Stimulated activated CD4-positive, alpha-beta T cell treated with anti-CD3 and anti-CD28 coated beads, Interleukin-1b, Interleukin-23, amount 100 ng/mL, for 1 hour (primary cell): ENCODE data around the gene PIM1.
"Not testable (repeated sequence)": the region's sequence is repeated elsewhere in the genome, so short reads cannot be mapped to it uniquely, and the experiment has no call there.

Experiments used
- DNase-seq, 2 donors: peaks; one replicate each; pipeline ENCODE4 v3.0.0-alpha.2; 2020; ENCODE audit warnings: low read depth in 2 of 2

Gene PIM1

GRCh38 chr6:37188962-37189510, 19.1 kb downstream of the PIM1 start:
- no peak for DNase-seq

GRCh38 chr6:37190159-37190535, 20.2 kb downstream of the PIM1 start:
- no peak for DNase-seq

GRCh38 chr6:37192666-37193065, 22.7 kb downstream of the PIM1 start:
- no peak for DNase-seq

- not testable (repeated sequence) for DNase-seq
Measured at GRCh38 chr6:37194886-37195285, 24.9 kb downstream of the PIM1 start.

- not testable (repeated sequence) for DNase-seq
Measured at GRCh38 chr6:37196451-37196850, 26.5 kb downstream of the PIM1 start.

GRCh38 chr6:37200085-37200484, 30.1 kb downstream of the PIM1 start:
- no peak for DNase-seq

- no peak for DNase-seq
Measured at GRCh38 chr6:37201726-37202125, 31.8 kb downstream of the PIM1 start.

- DNase-seq = no peak
Measured at GRCh38 chr6:37202788-37203491, 33.0 kb downstream of the PIM1 start.

- DNase-seq = no peak
Measured at GRCh38 chr6:37204014-37204751, 34.2 kb downstream of the PIM1 start.

GRCh38 chr6:37205175-37205996, 35.4 kb downstream of the PIM1 start:
- no peak for DNase-seq

GRCh38 chr6:37205997-37206340, 36.0 kb downstream of the PIM1 start:
- DNase-seq = no peak

- no peak for DNase-seq
Measured at GRCh38 chr6:37206622-37207021, 36.7 kb downstream of the PIM1 start.

- DNase-seq = peak; percentile 78 to 83
Measured at GRCh38 chr6:37207903-37208456, 38.0 kb downstream of the PIM1 start.

- DNase-seq = no peak
Measured at GRCh38 chr6:37208793-37209192, 38.8 kb downstream of the PIM1 start.

GRCh38 chr6:37209461-37210205, 39.7 kb downstream of the PIM1 start:
- no peak for DNase-seq

GRCh38 chr6:37210313-37210968, 40.5 kb downstream of the PIM1 start:
- DNase-seq = peak; percentile 56 to 68

- DNase-seq = no peak
Measured at GRCh38 chr6:37212268-37212667, 42.3 kb downstream of the PIM1 start.

- DNase-seq = no peak
Measured at GRCh38 chr6:37218061-37218460, 48.1 kb downstream of the PIM1 start.

- DNase-seq = no peak
Measured at GRCh38 chr6:37218511-37218910, 48.6 kb downstream of the PIM1 start.

GRCh38 chr6:37221585-37222124, 51.7 kb downstream of the PIM1 start:
- no peak for DNase-seq
